GM23338 (cell line): ENCODE results near the gene PPP1R10. TPM values are rescaled to one million over a fixed set of nuclear protein-coding genes. Genes with fewer than 3 reads are reported as not detected.

Experiments
- ATAC-seq: fragments of 200-7000 bp; cut with Tn5 transposase; 3 replicates; pipeline ENCODE4 v1.9.1; 2020
- DNase-seq: peaks from one replicate; pipeline ENCODE4 v3.0.0-alpha.2; 2015; ENCODE audit warnings: low spot score
- H2AFZ ChIP-seq: fragments of 200-600 bp; sonication (generic); 2 replicates; pipeline ENCODE4 v1.8.0; 2016; ENCODE audit warnings: antibody characterized with exemption, mild to moderate bottlenecking, moderate library complexity
- H3F3A ChIP-seq: fragments of 200-600 bp; sonication (generic); replicated peaks from 2 replicates; pipeline ENCODE4 v1.8.0; 2017; ENCODE audit warnings: antibody characterized with exemption, mixed run types, low read depth
- H3K27ac ChIP-seq: fragments of 200-600 bp; sonication (generic); 2 replicates; pipeline ENCODE4 v1.6.1; 2016; ENCODE audit warnings: low read depth
- H3K27me3 ChIP-seq: fragments of 200-600 bp; sonication (generic); 2 replicates; pipeline ENCODE4 v1.8.0; 2016; ENCODE audit warnings: mild to moderate bottlenecking, mixed run types, moderate library complexity; ENCODE audit not compliant: insufficient read depth
- H3K36me3 ChIP-seq: fragments of 200-600 bp; sonication (generic); 2 replicates; pipeline ENCODE4 v1.8.0; 2016; ENCODE audit warnings: mild to moderate bottlenecking; ENCODE audit not compliant: insufficient read depth
- H3K4me1 ChIP-seq: fragments of 200-600 bp; sonication (generic); 2 replicates; pipeline ENCODE4 v1.8.0; 2016; ENCODE audit warnings: mild to moderate bottlenecking, moderate library complexity; ENCODE audit not compliant: insufficient read depth
- H3K4me2 ChIP-seq: fragments of 200-600 bp; sonication (generic); 2 replicates; pipeline ENCODE4 v1.7.1; 2017; ENCODE audit warnings: mixed run types
- H3K4me3 ChIP-seq: fragments of 200-600 bp; sonication (generic); 2 replicates; pipeline ENCODE4 v1.6.1; 2016; ENCODE audit warnings: mixed run types
- H3K79me2 ChIP-seq: fragments of 200-600 bp; sonication (generic); replicated peaks from 2 replicates; pipeline ENCODE4 v1.8.0; 2017; ENCODE audit warnings: mild to moderate bottlenecking; ENCODE audit not compliant: insufficient read depth
- H3K9me2 ChIP-seq: fragments of 200-600 bp; sonication (generic); 2 replicates; pipeline ENCODE4 v1.8.0; 2017; ENCODE audit not compliant: insufficient read depth
- H4K20me1 ChIP-seq: fragments of 200-600 bp; sonication (generic); replicated peaks from 2 replicates; pipeline ENCODE4 v1.8.0; 2017; ENCODE audit warnings: mild to moderate bottlenecking; ENCODE audit not compliant: insufficient read depth
- H3K27ac Mint-ChIP-seq: 2 replicates; pipeline ENCODE4 v1.8.0; 2020; ENCODE audit warnings: inconsistent platforms, mild to moderate bottlenecking, moderate library complexity, mixed read lengths
- H3K27me3 Mint-ChIP-seq: 3 replicates; pipeline ENCODE4 v1.8.0; 2022; ENCODE audit warnings: low read depth, mild to moderate bottlenecking, moderate library complexity, mixed read lengths, inconsistent platforms; ENCODE audit not compliant: insufficient read depth, poor library complexity
- H3K36me3 Mint-ChIP-seq: 3 replicates; pipeline ENCODE4 v1.8.0; 2021; ENCODE audit warnings: low read depth, mild to moderate bottlenecking, inconsistent platforms, moderate library complexity, mixed read lengths
- H3K4me1 Mint-ChIP-seq: 3 replicates; pipeline ENCODE4 v1.8.0; 2020; ENCODE audit warnings: mild to moderate bottlenecking, inconsistent platforms, mixed read lengths
- H3K4me3 Mint-ChIP-seq: 3 replicates; pipeline ENCODE4 v1.8.0; 2021; ENCODE audit warnings: moderate library complexity, mild to moderate bottlenecking, inconsistent platforms, mixed read lengths
- H3K9me3 Mint-ChIP-seq: 3 replicates; pipeline ENCODE4 v1.8.0; 2020; ENCODE audit warnings: moderate library complexity, mild to moderate bottlenecking, inconsistent platforms, mixed read lengths
- CREB1 ChIP-seq: fragments of 250-450 bp; sonication (Bioruptor Pico); IDR thresholded peaks from 2 replicates; pipeline ENCODE4 v1.5.0; 2020; ENCODE audit warnings: low read depth, mild to moderate bottlenecking, moderate library complexity
- CTCF ChIP-seq, 2 experiments: fragments of 200-600 bp in 1 of 2; sonication (generic) in 1 of 2; conservative IDR thresholded peaks; 2 replicates each; pipeline versions ENCODE4 v1.5.1 to v1.6.1; 2016 to 2017; ENCODE audit warnings: antibody characterized with exemption in 2 of 2, low read depth in 2 of 2, mild to moderate bottlenecking in 2 of 2, moderate library complexity in 1 of 2
- ETS1 ChIP-seq: IDR thresholded peaks from 2 replicates; pipeline ENCODE4 v1.6.1; 2016; ENCODE audit warnings: antibody characterized with exemption
- EZH2 ChIP-seq: fragments of 200-600 bp; sonication (generic); IDR thresholded peaks from one replicate; pipeline ENCODE4 v1.8.0; 2017; ENCODE audit warnings: antibody characterized with exemption, mild to moderate bottlenecking, low read depth; ENCODE audit not compliant: unreplicated experiment
- EZH2phosphoT487 ChIP-seq: fragments of 200-600 bp; sonication (generic); IDR thresholded peaks from one replicate; pipeline ENCODE4 v1.8.1; 2018; ENCODE audit warnings: antibody characterized with exemption; ENCODE audit not compliant: unreplicated experiment
- JUNB ChIP-seq: IDR thresholded peaks from one replicate; pipeline ENCODE4 v1.6.1; 2016; ENCODE audit warnings: antibody characterized with exemption; ENCODE audit not compliant: unreplicated experiment
- NANOG ChIP-seq: IDR thresholded peaks from 2 replicates; pipeline ENCODE4 v1.6.1; 2016; ENCODE audit warnings: antibody characterized with exemption, borderline replicate concordance
- POLR2AphosphoS5 ChIP-seq: IDR thresholded peaks from 2 replicates; pipeline ENCODE4 v1.6.1; 2016; ENCODE audit warnings: antibody characterized with exemption, low read depth
- REST ChIP-seq: IDR thresholded peaks from one replicate; pipeline ENCODE4 v1.6.1; 2018; ENCODE audit warnings: antibody characterized with exemption; ENCODE audit not compliant: unreplicated experiment
- STAT1 ChIP-seq: IDR thresholded peaks from one replicate; pipeline ENCODE4 v1.6.1; 2016; ENCODE audit warnings: antibody characterized with exemption; ENCODE audit not compliant: unreplicated experiment
- ZNF114 ChIP-seq: fragments of 250-450 bp; sonication (Bioruptor Pico); IDR thresholded peaks from 2 replicates; pipeline ENCODE4 v1.5.0; 2020; ENCODE audit warnings: mild to moderate bottlenecking, moderate library complexity
- ZNF331 ChIP-seq: fragments of 250-450 bp; sonication (Bioruptor Pico); IDR thresholded peaks from 2 replicates; pipeline ENCODE4 v1.5.0; 2020; ENCODE audit warnings: low read depth, mild to moderate bottlenecking, moderate library complexity
- ZNF462 ChIP-seq: fragments of 250-450 bp; sonication (Bioruptor Pico); IDR thresholded peaks from 2 replicates; pipeline ENCODE4 v1.5.0; 2020; ENCODE audit warnings: mild to moderate bottlenecking, moderate library complexity
- polyA plus RNA-seq: library from polyadenylated mRNA; unstranded; fragments of >200 nt; fragmentation: Nextera tagmentation; extraction: Ambion mirVana; gene quantifications from 2 replicates; pipeline ENCODE4 v1.2.1, GENCODE V29; 2016
- total RNA-seq: library from RNA; depleted of rRNA; stranded (reverse); fragments of >200 nt; shearing (Covaris generic); gene quantifications from 2 replicates; pipeline ENCODE4 v1.2.3, GENCODE V29; 2014

Gene PPP1R10
- total and polyA plus RNA-seq, 2 experiments from 2014 or later: 41.3 to 42.9 TPM

- Mint-ChIP-seq H3K9me3 (0 out of 3 replicates have a peak, but pooled peaks cover under 1% of the 10 kb centered on the region), H3K4me3 (no peak overlapping the region), H3K36me3 (peaks cover 96% of the 10 kb centered on the region), H3K4me1 (peaks cover 30% of the 10 kb centered on the region), H3K27ac (no peak overlapping the region), H3K27me3 (peaks cover 22% of the 10 kb centered on the region)
- Histone ChIP-seq H3K4me1 (peaks cover 13% of the 10 kb centered on the region; the same call in 1 of the 2 replicates), H3K79me2 (peaks cover 34% of the 10 kb centered on the region), H3K9me2 (no peaks in the 10 kb centered on the region), H3K4me2 (no peak overlapping the region), H3K36me3 (peaks cover 54% of the 10 kb centered on the region), H2AFZ (no peak overlapping the region), H3K4me3 (no peak overlapping the region), H3K27ac (no peak overlapping the region), H4K20me1 (peaks cover 27% of the 10 kb centered on the region), H3K27me3 (no peaks in the 10 kb centered on the region), H3F3A (peaks cover 11% of the 10 kb centered on the region)
- no peak for DNase-seq
- TF ChIP-seq STAT1: no peak
- TF ChIP-seq ETS1: no peak
- TF ChIP-seq CTCF (conservative IDR thresholded peaks at IDR 0.05; ENCODE audit: low read depth in 2 of 2): no peak
- no peak for TF ChIP-seq REST
- TF ChIP-seq JUNB: no peak
- TF ChIP-seq POLR2AphosphoS5: no peak
- no peak for TF ChIP-seq CREB1
- TF ChIP-seq ZNF462 (CRISPR knock-in tag): no peak
- TF ChIP-seq ZNF114 (CRISPR knock-in tag): no peak
- TF ChIP-seq EZH2phosphoT487: no peak
- TF ChIP-seq EZH2: no peak
- no peak for TF ChIP-seq ZNF331 (CRISPR knock-in tag)
- TF ChIP-seq NANOG: no peak
- ATAC-seq: no peak
These were observed 7.0 kb downstream of the PPP1R10 start for GRCh38 chr6:30610065-30610464.
